Medulla oblongata (tissue), 1 donor: ENCODE data around the gene PSPC1.

Source experiments
- DNase-seq: peaks from one replicate; pipeline ENCODE4 v3.0.0-alpha.2; 2015; ENCODE audit errors: extremely low spot score

The PSPC1 gene

GRCh38 chr13:19673473-19674430 lies 109.0 kb downstream of the PSPC1 start:
- DNase-seq = no peak

DNA sequence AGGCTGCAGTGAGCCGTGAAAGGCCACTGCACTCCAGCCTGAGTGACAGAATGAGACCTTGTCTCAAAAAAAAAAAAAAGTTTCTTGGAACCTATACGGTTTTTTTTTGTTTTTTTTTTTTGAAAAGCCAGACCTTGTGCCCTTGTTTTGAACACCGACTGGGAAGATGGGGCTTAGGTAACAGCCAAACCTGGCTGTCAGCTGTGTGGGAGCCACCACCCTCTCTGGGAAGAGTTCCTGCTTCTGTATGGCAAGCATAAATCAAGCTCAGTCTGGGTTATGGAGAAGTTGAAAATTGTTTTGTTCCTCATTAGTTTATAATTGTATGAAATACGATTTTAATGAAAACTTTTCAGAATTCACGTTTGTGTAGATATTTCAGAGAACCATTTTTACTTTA lies 109.8 kb downstream of the PSPC1 start:
- DNase-seq = no peak

- no peak for DNase-seq
These were observed 112.6 kb downstream of the PSPC1 start for GRCh38 chr13:19670147-19670546.

DNA sequence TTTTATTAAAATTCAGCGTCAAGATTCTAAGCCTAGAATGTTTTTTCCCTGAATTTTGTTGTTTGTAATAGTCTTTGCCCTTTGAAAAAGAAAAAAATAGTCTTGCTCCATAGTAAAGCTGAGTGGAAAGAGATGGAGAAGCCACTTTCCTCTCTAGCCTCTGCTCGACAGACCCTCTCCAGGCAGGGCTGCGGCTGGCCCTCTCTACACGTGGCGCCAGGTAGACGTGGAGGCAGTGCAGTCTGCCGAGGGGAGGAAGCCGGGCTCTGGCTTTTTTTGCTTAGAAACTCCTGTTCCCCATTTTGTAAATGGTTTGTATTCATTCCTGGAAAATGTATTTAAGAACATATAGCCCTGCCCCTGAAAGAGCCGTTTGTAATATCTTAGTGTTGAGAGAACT lies 114.0 kb downstream of the PSPC1 start:
- DNase-seq = no peak

- DNase-seq = peak; percentile 38
These were observed 117.3 kb downstream of the PSPC1 start for GRCh38 chr13:19665427-19665859.

DNA sequence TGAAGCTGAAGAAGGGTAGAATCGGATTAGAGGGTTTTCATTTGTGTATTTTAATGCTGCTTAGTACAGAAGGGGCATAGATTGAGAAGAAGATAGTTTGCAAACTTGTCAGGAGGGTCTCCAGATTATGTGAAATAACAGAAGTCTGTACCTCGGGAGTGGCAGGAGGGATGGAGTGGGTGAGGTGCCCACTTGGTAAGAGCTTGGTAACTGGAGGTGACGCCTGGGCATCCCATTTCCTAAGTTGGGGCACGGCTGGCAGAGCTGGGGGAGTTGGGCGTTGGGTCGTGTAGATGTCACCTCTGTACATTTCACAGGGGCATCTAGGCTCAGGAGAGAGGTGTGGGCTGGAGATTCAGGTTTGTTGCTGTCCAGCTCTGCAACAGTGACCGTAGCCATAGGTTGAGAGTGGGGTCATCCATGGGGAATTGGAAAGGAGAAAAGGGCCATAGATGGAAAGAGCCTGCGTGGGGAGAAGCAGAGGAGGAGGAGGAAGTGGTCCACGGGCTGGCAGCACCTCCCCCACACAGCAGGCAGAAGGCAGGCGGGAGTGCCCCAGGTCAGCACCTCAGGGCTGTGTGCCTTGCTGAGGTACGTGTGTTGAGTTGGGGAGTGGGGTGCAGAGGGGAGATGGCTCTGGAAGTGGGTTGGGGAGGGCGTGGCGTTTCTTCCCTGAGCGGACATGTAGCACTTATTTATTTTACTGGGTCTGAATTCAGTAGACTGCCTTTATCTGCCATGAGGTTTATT lies 118.1 kb downstream of the PSPC1 start:
- DNase-seq = no peak

- DNase-seq = no peak
These were observed 119.2 kb downstream of the PSPC1 start for GRCh38 chr13:19663416-19663979.

DNA sequence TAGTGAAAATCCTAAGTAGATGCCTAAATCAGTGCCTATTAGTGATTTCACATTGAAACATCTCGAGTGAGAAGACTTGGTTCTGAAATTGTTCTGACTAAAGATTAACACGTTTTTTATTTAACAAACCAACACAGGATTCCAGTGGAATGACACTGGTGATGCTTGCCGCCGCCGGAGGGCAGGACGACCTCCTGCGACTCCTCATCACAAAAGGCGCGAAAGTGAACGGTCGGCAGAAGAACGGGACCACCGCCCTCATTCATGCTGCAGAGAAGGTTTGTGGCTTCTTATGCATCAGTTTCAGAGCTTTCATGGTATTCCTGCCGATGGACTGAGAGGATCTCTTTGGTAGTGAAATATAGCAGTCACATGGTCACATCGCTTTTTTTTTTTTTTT lies 121.2 kb downstream of the PSPC1 start:
- no peak for DNase-seq

- no peak for DNase-seq
These were observed 121.6 kb downstream of the PSPC1 start for GRCh38 chr13:19661126-19661525.

DNA sequence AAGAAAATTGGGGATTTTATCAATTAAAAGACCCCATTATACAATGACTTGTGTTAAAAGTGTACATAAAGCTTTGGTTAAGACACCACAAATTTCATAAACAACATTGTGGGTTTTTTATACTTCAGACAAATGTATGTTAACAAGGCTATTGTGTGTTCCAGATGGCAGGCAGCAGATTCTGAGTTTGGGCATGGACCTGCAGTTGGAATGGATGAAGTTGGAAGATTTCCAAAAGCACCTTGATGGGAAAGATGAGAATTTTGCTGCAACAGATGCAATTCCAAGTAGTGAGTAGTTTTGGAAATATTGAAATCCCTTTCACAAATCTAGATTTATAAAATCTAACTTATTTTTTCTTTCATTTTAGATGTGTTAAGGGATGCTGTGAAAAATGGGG lies 123.9 kb downstream of the PSPC1 start:
- DNase-seq = no peak

DNA sequence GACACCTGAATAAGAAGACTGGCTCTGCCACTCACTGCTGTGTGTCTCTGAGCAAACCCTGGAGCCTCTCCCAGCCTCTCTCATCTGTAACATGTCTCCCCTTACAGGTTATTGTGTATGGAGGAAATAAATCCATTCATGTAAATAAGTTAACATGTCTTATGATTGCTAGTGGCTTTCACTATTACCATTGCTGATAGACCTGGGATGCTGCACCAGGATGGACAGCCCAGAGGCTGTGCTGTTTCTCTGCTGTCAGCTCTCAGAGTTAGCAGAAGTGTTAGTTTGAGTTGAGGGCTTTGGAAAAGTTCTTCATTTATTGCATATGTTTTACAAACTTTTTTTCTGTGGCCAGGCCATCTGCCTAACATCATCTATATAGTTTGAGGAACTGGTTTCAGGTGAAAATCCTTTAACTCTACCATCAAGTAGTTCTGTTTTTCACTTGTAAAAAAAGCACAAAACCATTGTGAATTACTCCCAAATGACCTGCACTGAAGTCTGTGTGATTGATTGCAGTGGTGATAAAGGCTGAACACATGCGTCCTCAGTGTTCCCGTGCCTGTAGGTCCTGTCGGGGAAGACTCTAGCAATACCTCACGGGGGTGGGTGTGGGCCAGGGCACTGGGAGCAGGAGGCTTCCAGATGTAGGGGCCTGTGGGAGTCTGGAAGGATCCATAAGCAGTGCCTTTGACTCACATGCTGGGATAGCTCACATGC lies 124.7 kb downstream of the PSPC1 start:
- no peak for DNase-seq
